KOPT-K1 (cell line): Measurements from ENCODE around the gene PAX5.

Source experiments
- H3K27ac ChIP-seq: fragments of 200-600 bp; sonication (generic); 2 replicates; pipeline ENCODE4 v1.5.1; 2016; ENCODE audit warnings: antibody characterized with exemption, mild to moderate bottlenecking, low read depth, low read length; ENCODE audit not compliant: poor library complexity, severe bottlenecking
- H3K36me3 ChIP-seq: fragments of 200-600 bp; sonication (generic); 2 replicates; pipeline ENCODE4 v1.5.1; 2017; ENCODE audit warnings: antibody characterized with exemption, mild to moderate bottlenecking, low read length, moderate library complexity; ENCODE audit not compliant: insufficient read depth
- H3K9me3 ChIP-seq: fragments of 200-600 bp; sonication (generic); 2 replicates; pipeline ENCODE4 v1.5.1; 2017; ENCODE audit warnings: antibody characterized with exemption, low read length, mild to moderate bottlenecking; ENCODE audit not compliant: insufficient read depth, poor library complexity, severe bottlenecking

The PAX5 gene

GRCh38 chr9:37031902-37032301, 2.2 kb downstream of the PAX5 start:
- Histone ChIP-seq H3K27ac (no peak overlapping the region), H3K9me3 (peaks cover 6% of the 10 kb centered on the region), H3K36me3 (no peaks in the 10 kb centered on the region)

GRCh38 chr9:37031081-37031480, 3.0 kb downstream of the PAX5 start:
- Histone ChIP-seq H3K9me3 (peaks cover 6% of the 10 kb centered on the region), H3K36me3 (no peaks in the 10 kb centered on the region), H3K27ac (no peak overlapping the region)

DNA sequence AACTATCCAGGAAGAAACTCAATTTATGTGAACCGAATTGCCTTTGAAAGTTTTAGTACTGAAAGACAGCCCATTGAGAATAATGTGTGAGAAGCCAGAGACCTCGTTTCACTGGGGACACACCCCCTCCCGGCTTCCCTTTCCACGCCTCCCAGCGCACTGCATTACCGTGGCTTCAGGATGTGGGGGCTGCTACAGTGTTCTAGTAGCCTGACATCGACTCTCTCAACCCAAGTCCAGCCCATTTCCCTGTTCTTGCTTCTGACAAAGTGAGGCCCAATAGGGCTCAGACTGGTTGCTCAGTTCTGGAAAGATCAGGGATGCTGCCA, 3.5 kb downstream of the PAX5 start:
- H3K36me3 ChIP-seq: no peaks in the 10 kb centered on the region
- no peak overlapping the region for H3K27ac ChIP-seq
- peaks cover 6% of the 10 kb centered on the region for H3K9me3 ChIP-seq

DNA sequence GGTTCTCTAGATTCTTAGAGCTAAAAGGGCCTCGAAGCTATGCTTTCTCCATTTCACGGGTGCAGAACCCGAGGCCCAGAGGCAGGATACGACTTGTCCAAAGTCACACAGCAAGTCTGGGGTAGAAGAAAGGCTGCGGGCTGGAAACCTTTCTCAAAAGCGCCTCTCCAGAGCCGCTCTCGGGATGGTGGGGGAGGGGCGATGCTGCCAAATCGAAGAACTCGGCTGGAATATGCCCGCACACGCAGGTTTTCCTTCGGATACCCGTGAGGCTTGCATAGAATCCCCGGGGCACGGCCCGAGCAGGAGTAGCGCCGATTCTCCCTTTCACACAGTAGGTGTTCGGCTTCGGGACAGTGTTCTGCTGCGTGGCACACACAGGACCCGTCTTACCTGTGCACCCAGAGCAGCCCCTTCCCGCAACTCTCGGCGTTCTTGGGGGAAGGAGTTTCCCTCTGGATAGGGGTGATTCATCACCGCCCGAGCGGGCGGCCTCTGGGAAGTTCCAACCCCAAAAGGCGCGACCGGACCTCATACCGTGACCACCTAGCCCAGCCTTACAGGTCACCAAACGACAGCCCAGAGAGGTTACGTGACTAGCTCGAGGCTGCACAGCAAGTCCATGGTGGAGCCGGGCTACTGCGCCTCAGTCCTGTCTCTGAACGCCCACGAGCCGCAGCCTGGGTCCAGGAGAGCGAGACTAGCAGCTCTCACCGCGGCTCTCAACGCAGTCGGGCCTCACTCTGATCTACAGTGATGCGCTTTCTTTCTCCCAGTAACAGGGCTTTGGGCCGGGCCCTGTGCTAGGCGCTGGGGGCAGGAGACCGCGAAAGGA, 4.1 kb downstream of the PAX5 start:
- H3K27ac ChIP-seq: no peak overlapping the region
- H3K9me3 ChIP-seq: peaks cover 2% of the 10 kb centered on the region
- H3K36me3 ChIP-seq: no peaks in the 10 kb centered on the region

DNA sequence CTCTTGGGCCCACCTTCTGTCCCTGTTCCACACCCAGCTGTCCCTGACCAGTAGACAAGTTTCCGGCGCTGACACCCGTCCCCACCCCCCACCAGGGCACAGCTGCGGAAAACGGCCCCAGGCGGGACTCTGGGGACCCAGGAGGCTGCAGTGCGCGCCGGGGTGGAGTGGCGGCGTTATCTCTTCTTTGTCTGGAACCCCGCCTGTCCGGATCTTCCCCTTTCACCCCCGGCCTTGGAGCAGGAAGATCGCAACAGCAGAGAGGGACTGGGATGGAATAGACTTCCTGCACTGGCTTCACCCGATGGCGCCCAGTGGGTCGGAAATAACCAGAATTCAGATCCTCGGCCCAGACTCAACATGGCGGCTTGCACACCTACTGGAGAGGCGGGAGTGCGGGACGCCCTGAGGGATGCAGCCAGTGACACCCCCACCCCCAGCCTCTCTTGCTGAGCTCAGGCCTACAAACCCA, 4.7 kb downstream of the PAX5 start:
- Histone ChIP-seq H3K36me3 (no peaks in the 10 kb centered on the region), H3K27ac (no peak overlapping the region), H3K9me3 (no peaks in the 10 kb centered on the region)

GRCh38 chr9:37028420-37029031, 5.5 kb downstream of the PAX5 start:
- H3K36me3 ChIP-seq: no peaks in the 10 kb centered on the region
- no peaks in the 10 kb centered on the region for H3K9me3 ChIP-seq
- H3K27ac ChIP-seq: no peak overlapping the region

- no peaks in the 10 kb centered on the region for H3K36me3 ChIP-seq
- H3K27ac ChIP-seq: no peak overlapping the region
- no peaks in the 10 kb centered on the region for H3K9me3 ChIP-seq
These were observed 6.3 kb downstream of the PAX5 start for GRCh38 chr9:37027582-37028419.

GRCh38 chr9:37026931-37027581, 7.0 kb downstream of the PAX5 start:
- Histone ChIP-seq H3K27ac (no peak overlapping the region), H3K36me3 (no peaks in the 10 kb centered on the region), H3K9me3 (no peaks in the 10 kb centered on the region)

DNA sequence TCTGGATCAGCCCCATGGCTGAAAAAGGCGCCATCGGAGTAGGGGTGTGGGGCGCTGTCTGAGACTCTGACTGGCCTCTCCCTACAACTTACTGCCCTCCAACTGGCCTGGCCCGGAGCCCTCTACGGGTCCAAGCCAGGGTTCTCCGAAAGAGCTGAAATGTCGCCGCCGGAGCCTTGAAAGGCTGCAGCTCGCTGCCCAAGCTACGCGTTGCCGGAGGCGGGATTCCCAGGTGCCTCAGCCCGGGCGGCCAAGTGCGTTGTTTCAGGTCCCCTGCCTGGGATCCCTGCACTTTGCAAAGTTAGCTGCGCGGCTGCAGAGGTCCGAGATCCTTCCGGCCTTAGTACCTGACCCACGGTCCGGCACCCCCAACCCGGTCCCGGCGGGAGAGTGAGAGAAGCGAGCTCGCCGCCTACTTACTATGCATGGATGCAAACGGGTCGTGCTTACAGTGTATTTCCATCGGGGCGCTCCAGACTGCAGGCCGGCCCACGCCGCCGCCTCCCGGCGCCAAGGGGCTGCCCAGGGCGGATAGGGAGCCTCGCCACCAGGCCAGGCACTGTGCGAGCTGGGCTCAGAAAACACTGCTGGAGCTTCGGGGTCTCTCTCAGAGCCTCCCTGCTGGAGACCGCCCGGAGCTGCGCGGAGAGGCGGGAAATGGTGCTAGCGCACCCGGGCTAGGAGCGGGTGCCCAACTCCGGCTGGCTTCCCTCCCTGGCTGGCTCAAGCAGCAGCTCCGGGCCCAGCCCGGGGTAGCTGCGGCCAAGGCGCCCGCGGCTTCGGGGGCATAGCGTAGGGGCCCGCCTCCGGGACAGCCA, 7.7 kb downstream of the PAX5 start:
- Histone ChIP-seq H3K9me3 (no peaks in the 10 kb centered on the region), H3K36me3 (no peaks in the 10 kb centered on the region), H3K27ac (no peak overlapping the region)

- no peaks in the 10 kb centered on the region for H3K9me3 ChIP-seq
- H3K36me3 ChIP-seq: no peaks in the 10 kb centered on the region
- H3K27ac ChIP-seq: no peak overlapping the region
These were observed 8.3 kb downstream of the PAX5 start for GRCh38 chr9:37025823-37026112.

DNA sequence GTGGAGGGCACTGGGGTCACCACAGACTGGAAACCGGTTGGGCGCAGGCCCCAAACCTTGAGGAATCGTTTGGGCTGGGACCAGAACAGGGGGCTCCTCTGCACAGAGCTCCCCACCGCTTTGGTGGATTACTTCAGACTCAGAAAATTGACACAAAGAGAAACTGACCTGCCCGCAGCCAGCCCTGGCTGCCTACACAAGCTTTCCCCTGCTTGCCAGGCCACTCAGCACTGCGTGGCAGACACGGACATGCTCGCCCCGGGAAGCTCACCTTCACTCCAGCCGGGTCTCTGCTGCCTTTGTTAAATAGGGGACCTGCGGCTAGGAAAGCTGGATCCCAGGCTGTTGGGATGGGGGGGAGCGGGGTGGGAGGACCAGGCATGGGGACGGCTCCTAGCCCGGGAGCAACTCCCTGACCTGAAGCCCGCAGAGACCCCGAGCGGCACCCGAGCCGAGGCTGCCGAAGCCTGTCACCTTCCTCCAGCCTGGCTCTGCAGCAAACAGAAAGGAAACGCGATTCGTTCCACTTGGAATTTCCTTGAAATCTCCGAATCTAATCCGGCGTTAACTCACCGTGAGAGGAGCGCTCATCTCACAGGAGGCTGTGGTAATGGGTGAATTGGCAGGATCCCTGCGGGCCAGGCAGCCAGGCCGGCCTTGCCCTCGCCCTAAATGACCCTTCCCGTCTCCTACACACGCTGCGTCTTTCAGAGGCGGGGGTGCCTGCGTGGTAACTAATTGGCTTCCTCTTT, 8.8 kb downstream of the PAX5 start:
- H3K27ac ChIP-seq: no peak overlapping the region
- no peaks in the 10 kb centered on the region for H3K36me3 ChIP-seq
- H3K9me3 ChIP-seq: no peaks in the 10 kb centered on the region

DNA sequence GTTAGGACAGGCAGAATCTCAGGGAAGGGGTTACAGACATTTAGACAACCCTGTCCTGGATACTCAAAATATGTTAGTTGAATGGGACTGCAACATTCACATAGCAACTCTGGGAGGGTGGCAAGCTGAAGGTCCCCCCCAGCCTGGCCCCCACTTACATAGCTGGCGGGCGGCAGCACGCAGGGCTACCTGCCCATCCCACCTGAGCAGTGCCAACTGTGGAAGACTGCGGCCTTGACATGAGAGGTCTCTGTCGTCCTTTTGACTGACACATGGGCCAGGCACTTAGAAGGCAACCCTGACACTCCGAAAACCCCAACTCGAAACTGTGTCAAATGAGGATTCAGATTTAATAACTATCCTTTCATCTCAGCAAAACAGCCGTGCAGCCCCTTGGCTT, 16.5 kb downstream of the PAX5 start:
- Histone ChIP-seq H3K27ac (no peak overlapping the region), H3K9me3 (no peaks in the 10 kb centered on the region), H3K36me3 (no peaks in the 10 kb centered on the region)

GRCh38 chr9:37011530-37011929, 22.5 kb downstream of the PAX5 start:
- no peak overlapping the region for H3K27ac ChIP-seq
- H3K9me3 ChIP-seq: no peaks in the 10 kb centered on the region
- no peaks in the 10 kb centered on the region for H3K36me3 ChIP-seq

DNA sequence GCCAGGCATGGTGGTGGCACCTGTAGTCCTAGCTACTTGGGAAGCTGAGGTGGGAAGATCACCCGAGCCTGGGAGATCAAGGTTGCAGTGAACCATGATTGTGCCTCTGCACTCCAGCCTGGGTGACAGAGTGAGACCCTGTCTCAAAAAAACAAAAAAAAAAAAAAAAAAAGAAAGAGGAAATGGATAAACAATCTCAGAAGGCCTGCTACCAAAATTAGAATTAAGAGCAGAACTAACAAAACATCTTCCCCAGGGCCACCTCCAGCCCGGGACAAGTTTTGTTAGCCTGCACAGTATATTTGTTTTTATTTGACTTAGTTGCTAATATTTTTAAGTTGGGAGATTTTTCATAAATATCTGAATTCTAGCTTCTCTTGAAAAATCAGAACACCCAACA, 23.1 kb downstream of the PAX5 start:
- no peak overlapping the region for H3K27ac ChIP-seq
- no peaks in the 10 kb centered on the region for H3K9me3 ChIP-seq
- H3K36me3 ChIP-seq: no peaks in the 10 kb centered on the region
